Ectodermal cell (in vitro differentiated cells): ENCODE data around the gene COL9A3.
A peak's percentile ranks its signal among the peaks of the same experiment; 100 is the strongest.
"Not testable (repeated sequence)": the region's sequence is repeated elsewhere in the genome, so short reads cannot be mapped to it uniquely, and the experiment has no call there.

ENCODE experiments used
- H3K27ac ChIP-seq: 2 replicates; pipeline ENCODE4 v1.7.0; 2013; ENCODE audit warnings: mild to moderate bottlenecking, low read depth, low read length; ENCODE audit not compliant: insufficient read depth, poor library complexity, severe bottlenecking
- H3K27me3 ChIP-seq: 2 replicates; pipeline ENCODE4 v1.7.0; 2013; ENCODE audit warnings: mild to moderate bottlenecking, low read length; ENCODE audit not compliant: insufficient read depth, control insufficient read depth, poor library complexity, severe bottlenecking
- H3K36me3 ChIP-seq: one replicate; pipeline ENCODE4 v1.7.0; 2013; ENCODE audit warnings: low read length; ENCODE audit not compliant: control insufficient read depth, insufficient read depth
- H3K4me1 ChIP-seq: one replicate; pipeline ENCODE4 v1.7.0; 2013; ENCODE audit warnings: low read length; ENCODE audit not compliant: control insufficient read depth, insufficient read depth
- H3K4me3 ChIP-seq: 2 replicates; pipeline ENCODE4 v1.7.0; 2013; ENCODE audit warnings: low read depth, low read length, control low read depth; ENCODE audit not compliant: insufficient read depth
- H3K9me3 ChIP-seq: 2 replicates; pipeline ENCODE4 v1.7.0; 2013; ENCODE audit warnings: mild to moderate bottlenecking, low read length, moderate library complexity; ENCODE audit not compliant: control insufficient read depth
- WGBS, 2 experiments: methylation state at CpG; one replicate each; pipeline ENCODE4 v1.1.7; 2013; ENCODE audit warnings: missing lambda C conversion rate in 2 of 2; 5-methylcytosine and 5-hydroxymethylcytosine counted together

Gene COL9A3

DNA sequence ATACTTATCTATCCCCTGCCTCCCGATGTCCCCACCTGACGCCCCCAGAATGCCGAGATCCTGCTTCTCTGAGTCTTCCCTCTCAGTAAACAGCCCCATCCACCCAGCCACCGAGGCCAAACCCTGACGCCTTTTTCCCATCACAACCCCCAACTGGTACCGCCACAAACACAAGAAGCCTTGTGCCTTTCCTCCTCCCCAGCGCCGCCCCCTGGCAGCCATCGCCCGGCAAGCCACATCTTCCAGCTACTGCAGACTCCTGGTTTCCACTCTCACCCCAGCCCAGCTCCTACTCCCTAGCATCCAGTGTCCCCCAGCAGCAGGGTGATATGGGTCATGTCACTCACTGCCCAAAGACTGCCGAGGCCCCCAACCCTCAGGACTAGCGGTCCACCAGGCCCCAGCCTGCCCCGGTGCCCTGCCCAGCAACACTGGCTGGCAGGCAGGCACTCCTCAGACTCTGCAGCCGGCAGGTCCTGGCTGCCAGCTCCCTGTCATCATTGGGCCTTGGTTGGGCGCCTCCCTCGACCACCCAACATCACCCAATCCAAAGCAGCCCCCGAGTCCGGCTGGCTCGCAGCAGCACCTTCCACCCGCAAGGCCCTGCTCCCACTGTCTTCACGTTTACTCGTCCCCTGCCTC lies 33.6 kb downstream of the COL9A3 start:
- Histone ChIP-seq H3K9me3 (no peaks in the 10 kb centered on the region), H3K27ac (no peak overlapping the region), H3K4me1 (no peaks in the 10 kb centered on the region), H3K4me3 (no peak overlapping the region), H3K36me3 (peaks cover 16% of the 10 kb centered on the region), H3K27me3 (no peaks in the 10 kb centered on the region)
- 88 to 89% methylated on average over 22 of the region's 22 CpGs for WGBS, 2 experiments

DNA sequence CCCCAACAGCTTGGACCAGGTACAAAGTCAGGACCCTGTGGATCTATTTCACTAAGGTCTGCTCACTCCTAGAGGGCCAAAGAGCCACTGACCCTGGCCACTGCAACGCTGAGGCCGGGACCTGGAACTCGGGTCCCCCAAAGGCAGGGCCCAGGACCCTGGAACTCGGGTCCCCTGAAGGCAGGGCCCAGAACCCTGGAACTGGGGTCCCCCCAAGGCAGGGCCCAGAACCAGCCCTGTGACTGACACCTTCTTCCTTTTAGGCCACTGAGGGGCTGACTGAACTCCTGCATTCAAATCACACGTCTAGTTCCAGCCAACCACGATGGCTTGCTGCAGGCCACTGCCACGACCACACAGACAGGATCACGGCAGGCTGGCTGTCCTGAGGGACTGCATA lies 35.3 kb downstream of the COL9A3 start:
- no peaks in the 10 kb centered on the region for H3K4me1 ChIP-seq
- no peak overlapping the region for H3K4me3 ChIP-seq
- H3K27ac ChIP-seq: no peak overlapping the region
- WGBS, 2 experiments: 94 to 97% methylated on average over 8 of the region's 8 CpGs
- H3K36me3 ChIP-seq: peaks cover 27% of the 10 kb centered on the region
- H3K27me3 ChIP-seq: no peaks in the 10 kb centered on the region
- H3K9me3 ChIP-seq: no peaks in the 10 kb centered on the region

DNA sequence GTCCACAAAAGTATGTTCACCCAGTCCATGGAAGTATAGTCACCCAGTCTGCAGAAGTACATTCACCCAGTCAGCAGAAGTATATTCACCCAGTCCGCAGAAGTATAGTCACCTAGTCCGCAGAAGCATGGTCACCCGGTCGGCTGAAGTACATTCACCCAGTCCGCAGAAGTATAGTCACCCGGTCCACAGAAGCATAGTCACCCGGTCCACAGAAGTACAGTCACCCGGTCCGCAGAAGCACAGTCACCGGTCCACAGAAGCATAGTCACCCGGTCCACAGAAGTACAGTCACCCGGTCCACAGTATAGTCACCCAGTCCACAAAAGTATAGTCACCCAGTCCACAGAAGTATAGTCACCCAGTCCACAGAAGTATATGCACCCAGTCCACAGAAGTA lies 36.0 kb downstream of the COL9A3 start:
- WGBS, 2 experiments: 96% methylated on average over 12 of the region's 12 CpGs
- no peak overlapping the region for H3K4me3 ChIP-seq
- H3K4me1 ChIP-seq: no peaks in the 10 kb centered on the region
- H3K27me3 ChIP-seq: no peaks in the 10 kb centered on the region
- H3K9me3 ChIP-seq: no peaks in the 10 kb centered on the region
- no peak overlapping the region for H3K27ac ChIP-seq
- peaks cover 29% of the 10 kb centered on the region for H3K36me3 ChIP-seq

DNA sequence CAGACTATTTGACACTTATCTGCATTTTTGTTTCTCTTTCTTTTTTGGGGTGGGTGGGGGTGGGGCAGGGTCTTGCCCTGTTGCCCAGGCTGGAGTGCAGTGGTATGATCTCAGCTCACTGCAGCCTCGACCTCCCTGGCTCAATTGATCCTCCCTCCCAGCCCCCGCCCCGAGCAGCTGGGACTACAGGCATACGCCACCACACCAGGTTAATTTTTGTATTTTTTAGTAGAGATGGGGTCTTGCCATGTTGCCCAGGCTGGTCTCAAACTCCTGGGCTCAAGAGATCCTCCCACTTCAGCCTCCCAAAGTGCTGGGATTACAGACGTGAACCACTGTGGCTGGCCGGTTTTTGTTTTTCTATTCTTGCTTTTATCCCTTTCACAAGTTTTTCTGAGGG lies 36.5 kb downstream of the COL9A3 start:
- not testable (repeated sequence) for H3K4me1 ChIP-seq, H3K4me3 ChIP-seq, H3K9me3 ChIP-seq, H3K27ac ChIP-seq, H3K27me3 ChIP-seq
- peaks cover 29% of the 10 kb centered on the region for H3K36me3 ChIP-seq
- 94% methylated on average over 6 of the region's 6 CpGs for WGBS, 2 experiments

DNA sequence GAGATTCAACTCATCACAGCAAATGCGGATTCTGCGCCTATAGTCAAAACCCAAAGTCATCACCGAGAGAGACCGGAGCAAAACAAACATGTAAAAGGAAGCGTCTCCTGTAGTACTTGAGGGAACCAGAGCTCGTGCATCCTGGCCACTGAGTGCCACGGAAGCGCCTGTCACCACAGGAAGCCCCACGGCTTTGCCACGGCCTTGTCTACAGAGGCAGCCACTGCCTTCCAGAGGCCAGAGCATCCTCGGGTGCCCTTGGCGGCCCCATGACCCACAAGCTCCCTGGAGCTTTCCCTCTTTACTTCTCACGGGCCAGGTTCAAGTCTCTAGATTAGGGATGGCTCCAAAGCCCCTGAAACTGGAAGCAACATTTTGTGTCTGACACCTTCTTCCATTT lies 37.3 kb downstream of the COL9A3 start:
- peaks cover 29% of the 10 kb centered on the region for H3K36me3 ChIP-seq
- 97% methylated on average over 13 of the region's 13 CpGs for WGBS, 2 experiments

DNA sequence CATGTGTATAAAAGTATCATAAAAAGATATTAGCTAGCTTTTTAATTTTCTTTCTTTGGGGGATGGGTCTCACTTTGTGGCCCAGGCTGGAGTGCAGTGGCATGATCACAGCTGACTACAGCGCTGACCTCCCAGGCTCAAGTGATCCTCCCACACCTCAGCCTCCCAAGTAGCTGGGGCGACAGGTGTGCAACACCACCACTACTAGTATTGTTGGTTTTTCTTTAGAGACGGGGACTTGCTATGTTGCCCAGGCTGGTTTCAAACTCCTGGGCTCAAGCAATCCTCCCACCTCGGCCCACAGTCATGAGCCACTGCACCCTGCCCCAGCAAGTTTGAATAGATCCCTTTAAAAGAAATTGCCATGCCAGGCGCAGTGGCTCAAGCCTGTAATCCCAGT lies 38.3 kb downstream of the COL9A3 start:
- Histone ChIP-seq H3K4me1 (peaks cover 11% of the 10 kb centered on the region), H3K4me3 (no peak overlapping the region), H3K9me3 (no peaks in the 10 kb centered on the region), H3K27me3 (peaks cover 1% of the 10 kb centered on the region), H3K36me3 (peaks cover 29% of the 10 kb centered on the region), H3K27ac (no peak overlapping the region)
- 93 to 94% methylated on average over 5 of the region's 5 CpGs for WGBS, 2 experiments

More for the DNA sequence above, 37.3 kb downstream of the COL9A3 start:
- no peak overlapping the region for H3K4me3 ChIP-seq
- no peaks in the 10 kb centered on the region for H3K9me3 ChIP-seq
- H3K27me3 ChIP-seq: no peaks in the 10 kb centered on the region
- H3K27ac ChIP-seq: no peak overlapping the region
- peaks cover under 1% of the 10 kb centered on the region for H3K4me1 ChIP-seq

DNA sequence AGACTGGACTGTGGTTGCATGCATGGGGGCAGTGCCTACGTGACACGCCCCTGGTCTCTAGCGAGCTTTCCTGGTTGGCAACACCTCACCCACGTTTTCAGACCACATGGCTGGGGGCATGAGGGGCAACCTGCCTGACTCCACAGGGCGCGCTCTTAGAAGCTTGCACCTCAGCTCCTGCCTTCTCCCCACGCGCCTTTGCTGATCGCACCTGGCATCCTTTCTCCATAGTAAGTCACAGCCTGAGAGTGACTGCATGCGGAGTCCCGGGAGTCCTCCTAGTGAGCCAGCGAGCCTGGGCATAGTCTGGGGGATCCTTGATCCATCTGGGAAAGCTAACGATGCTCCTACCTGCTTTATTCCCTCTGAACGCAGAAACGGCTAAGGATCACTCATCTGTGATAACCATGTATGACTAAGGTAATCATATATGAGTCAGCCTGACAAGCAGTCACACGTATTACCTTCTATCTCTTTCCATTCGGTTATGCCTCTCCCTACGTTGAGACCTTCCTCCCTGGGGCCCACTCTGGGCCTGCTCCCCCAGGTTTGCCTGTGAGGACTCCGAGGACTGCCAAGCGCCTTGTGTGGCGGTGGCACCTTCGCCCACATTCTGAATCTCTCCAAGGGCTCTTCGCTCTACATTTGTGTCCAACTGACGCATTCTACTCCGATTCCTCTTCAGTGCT lies 40.2 kb downstream of the COL9A3 start:
- Histone ChIP-seq H3K27me3 (peaks cover 8% of the 10 kb centered on the region), H3K36me3 (peaks cover 27% of the 10 kb centered on the region), H3K9me3 (no peaks in the 10 kb centered on the region), H3K4me1 (peaks cover 15% of the 10 kb centered on the region), H3K27ac (no peak overlapping the region), H3K4me3 (no peak overlapping the region)
- WGBS, 2 experiments: 95 to 97% methylated on average over 25 of the region's 25 CpGs

DNA sequence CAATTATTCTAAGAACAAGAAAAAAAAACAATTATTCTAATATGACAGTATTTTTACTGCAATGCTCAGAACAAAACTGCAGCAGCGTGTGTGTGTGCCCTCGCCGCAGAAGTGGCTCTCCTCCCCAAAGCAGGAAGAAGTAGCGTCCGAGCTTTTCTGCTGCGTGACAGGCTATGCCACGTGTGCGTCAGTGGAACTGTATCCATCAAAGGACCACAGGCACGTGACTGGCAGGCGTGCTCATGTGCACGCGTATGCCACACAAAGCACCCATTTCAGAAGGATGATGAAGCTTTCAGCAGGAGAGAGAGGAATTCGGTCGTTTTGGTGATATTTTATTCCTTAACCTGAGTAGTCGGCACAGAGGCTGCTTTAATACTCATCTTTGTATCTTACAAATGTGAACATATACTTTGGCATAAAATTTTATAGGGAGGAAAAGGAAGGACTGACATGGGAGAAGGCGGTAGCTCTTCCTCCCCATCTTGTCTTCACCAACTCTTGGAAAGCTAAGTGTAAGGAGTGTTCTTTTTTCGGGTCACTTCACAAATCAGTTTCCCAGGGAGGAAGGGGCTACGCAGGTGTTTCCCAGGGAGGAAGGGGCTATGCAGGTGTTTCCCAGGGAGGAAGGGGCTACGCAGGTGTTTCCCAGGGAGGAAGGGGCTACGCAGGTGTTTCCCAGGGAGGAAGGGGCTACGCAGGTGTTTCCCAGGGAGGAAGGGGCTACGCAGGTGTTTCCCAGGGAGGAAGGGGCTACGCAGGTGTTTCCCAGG lies 41.4 kb downstream of the COL9A3 start:
- H3K36me3 ChIP-seq: peaks cover 18% of the 10 kb centered on the region
- H3K9me3 ChIP-seq: no peaks in the 10 kb centered on the region
- H3K27ac ChIP-seq: no peak overlapping the region
- peaks cover 8% of the 10 kb centered on the region for H3K27me3 ChIP-seq
- no peak overlapping the region for H3K4me3 ChIP-seq
- peaks cover 22% of the 10 kb centered on the region for H3K4me1 ChIP-seq
- 95 to 96% methylated on average over 17 to 18 of the region's 23 CpGs for WGBS, 2 experiments

DNA sequence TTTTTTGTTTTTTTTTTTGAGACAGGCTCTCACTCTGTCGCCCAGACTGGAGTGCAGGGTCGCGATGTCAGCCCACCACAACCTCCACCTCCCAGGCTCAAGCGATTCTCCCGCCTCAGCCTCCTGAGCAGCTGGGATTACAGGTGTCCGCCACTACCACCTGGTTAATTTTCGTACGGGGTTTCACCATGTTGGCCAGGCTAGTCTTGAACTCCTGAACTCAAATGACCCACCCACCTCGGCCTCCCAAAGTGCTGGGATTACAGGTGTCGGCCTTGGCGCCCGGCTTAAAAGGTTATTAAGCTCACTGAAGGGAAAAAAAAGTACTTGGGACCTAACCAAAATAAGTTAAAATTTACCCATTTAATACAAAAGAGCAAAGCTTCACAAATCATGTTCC lies 42.9 kb downstream of the COL9A3 start:
- H3K4me3 ChIP-seq: peak overlapping the region; percentile 57
- H3K36me3 ChIP-seq: peaks cover 12% of the 10 kb centered on the region
- 91 to 93% methylated on average over 12 of the region's 12 CpGs for WGBS, 2 experiments
- no peaks in the 10 kb centered on the region for H3K9me3 ChIP-seq
- peaks cover 8% of the 10 kb centered on the region for H3K27me3 ChIP-seq
- peaks cover 22% of the 10 kb centered on the region for H3K4me1 ChIP-seq
- no peak overlapping the region for H3K27ac ChIP-seq

DNA sequence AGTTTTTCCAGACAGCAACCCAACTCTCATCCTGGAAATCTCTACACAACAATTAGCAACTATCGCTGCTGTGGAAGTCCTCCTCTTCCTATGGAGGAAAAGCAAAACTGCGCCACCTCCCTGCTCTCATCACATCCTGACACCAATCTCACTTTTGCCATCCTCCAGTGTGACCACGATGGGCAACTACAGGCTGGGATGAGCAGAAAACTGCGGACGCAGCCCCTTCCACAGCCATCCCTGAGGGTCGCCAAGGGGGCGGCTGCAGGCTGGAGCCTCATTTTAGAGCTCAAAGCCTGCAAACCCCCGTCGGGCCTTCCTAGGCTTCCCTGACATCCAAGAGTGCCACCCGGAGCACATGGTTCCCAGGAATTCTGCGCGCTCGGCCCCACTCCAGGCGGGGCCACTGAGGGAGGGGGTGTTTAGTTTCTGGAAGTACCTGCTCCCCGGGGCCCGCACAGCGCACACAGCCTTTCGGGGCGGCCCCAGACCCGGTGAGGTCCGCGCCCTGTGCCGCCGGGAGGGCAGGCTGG lies 43.6 kb downstream of the COL9A3 start:
- Histone ChIP-seq H3K4me3 (peak overlapping the region; percentile 57), H3K4me1 (peaks cover 22% of the 10 kb centered on the region), H3K9me3 (no peaks in the 10 kb centered on the region), H3K36me3 (peaks cover 12% of the 10 kb centered on the region), H3K27ac (no peak overlapping the region), H3K27me3 (peaks cover 8% of the 10 kb centered on the region)
- WGBS, 2 experiments: 9 to 11% methylated on average over 24 of the region's 24 CpGs
